H9 (cell line): ENCODE results near the gene CDH22. TPM values are rescaled to one million over a fixed set of nuclear protein-coding genes. Genes with fewer than 3 reads are reported as not detected.

Experiments
- DNase-seq: peaks from one replicate; pipeline ENCODE4 v3.0.0-alpha.2; 2017
- H2AFZ ChIP-seq: one replicate; pipeline ENCODE4 v1.6.1; 2013; ENCODE audit warnings: mild to moderate bottlenecking, low read length, control low read depth, moderate library complexity
- H2AK5ac ChIP-seq: 2 replicates; pipeline ENCODE4 v1.6.1; 2013; ENCODE audit warnings: low read length, control low read depth, mixed read lengths; ENCODE audit not compliant: insufficient read length
- H2BK120ac ChIP-seq: one replicate; pipeline ENCODE4 v1.6.1; 2013; ENCODE audit warnings: low read depth, mild to moderate bottlenecking, low read length, control low read depth, inconsistent platforms; ENCODE audit not compliant: poor library complexity, severe bottlenecking
- H2BK12ac ChIP-seq: 2 replicates; pipeline ENCODE4 v1.6.1; 2013; ENCODE audit warnings: low read length, control low read depth, mixed read lengths, low read depth; ENCODE audit not compliant: insufficient read length
- H2BK15ac ChIP-seq: 2 replicates; pipeline ENCODE4 v1.6.1; 2013; ENCODE audit warnings: low read depth, low read length, control low read depth
- H2BK20ac ChIP-seq: one replicate; pipeline ENCODE4 v1.6.1; 2013; ENCODE audit warnings: low read depth, mild to moderate bottlenecking, low read length, control low read depth, inconsistent platforms; ENCODE audit not compliant: poor library complexity, severe bottlenecking
- H2BK5ac ChIP-seq: 2 replicates; pipeline ENCODE4 v1.6.1; 2013; ENCODE audit warnings: low read length, control low read depth, mixed read lengths; ENCODE audit not compliant: insufficient read length
- H3K14ac ChIP-seq: 2 replicates; pipeline ENCODE4 v1.6.1; 2013; ENCODE audit warnings: low read length, control low read depth; ENCODE audit not compliant: insufficient read depth
- H3K18ac ChIP-seq: 2 replicates; pipeline ENCODE4 v1.6.1; 2013; ENCODE audit warnings: low read depth, mild to moderate bottlenecking, mixed read lengths, low read length, control low read depth; ENCODE audit not compliant: insufficient read length
- H3K23ac ChIP-seq: 2 replicates; pipeline ENCODE4 v1.6.1; 2013; ENCODE audit warnings: low read length, control low read depth, mixed read lengths, low read depth; ENCODE audit not compliant: insufficient read length
- H3K23me2 ChIP-seq: 2 replicates; pipeline ENCODE4 v1.6.1; 2013; ENCODE audit warnings: low read depth, mild to moderate bottlenecking, mixed read lengths, low read length, control low read depth; ENCODE audit not compliant: insufficient read length, poor library complexity, severe bottlenecking
- H3K27ac ChIP-seq: 2 replicates; pipeline ENCODE4 v1.5.1; 2013; ENCODE audit warnings: low read length, control low read depth, mixed read lengths, low read depth; ENCODE audit not compliant: insufficient read length
- H3K27me3 ChIP-seq: 2 replicates; pipeline ENCODE4 v1.6.1; 2013; ENCODE audit warnings: low read length, control low read depth, inconsistent platforms; ENCODE audit not compliant: insufficient read depth
- H3K4ac ChIP-seq: 2 replicates; pipeline ENCODE4 v1.6.1; 2013; ENCODE audit warnings: low read depth, mild to moderate bottlenecking, control low read depth, inconsistent platforms, low read length, moderate library complexity
- H3K4me1 ChIP-seq: 2 replicates; pipeline ENCODE4 v1.6.1; 2013; ENCODE audit warnings: low read length, control low read depth, inconsistent platforms; ENCODE audit not compliant: insufficient read depth
- H3K4me2 ChIP-seq: 2 replicates; pipeline ENCODE4 v1.6.1; 2013; ENCODE audit warnings: low read length, control low read depth, mixed read lengths; ENCODE audit not compliant: insufficient read length, insufficient read depth
- H3K56ac ChIP-seq: 2 replicates; pipeline ENCODE4 v1.6.1; 2013; ENCODE audit warnings: low read depth, mild to moderate bottlenecking, mixed read lengths, low read length, control low read depth; ENCODE audit not compliant: insufficient read length
- H3K79me1 ChIP-seq: 2 replicates; pipeline ENCODE4 v1.6.1; 2013; ENCODE audit warnings: low read depth, mild to moderate bottlenecking, moderate library complexity, low read length, control low read depth, inconsistent platforms; ENCODE audit not compliant: insufficient read depth, poor library complexity, severe bottlenecking
- H3K79me2 ChIP-seq: 2 replicates; pipeline ENCODE4 v1.6.1; 2013; ENCODE audit warnings: low read length, control low read depth, inconsistent platforms; ENCODE audit not compliant: insufficient read depth
- H3K9ac ChIP-seq: 2 replicates; pipeline ENCODE4 v1.6.1; 2013; ENCODE audit warnings: low read length, control low read depth, mixed read lengths; ENCODE audit not compliant: insufficient read length; ENCODE audit errors: extremely low read depth
- H3K9me3 ChIP-seq: one replicate; pipeline ENCODE4 v1.6.1; 2013; ENCODE audit warnings: low read depth, low read length, inconsistent platforms; ENCODE audit not compliant: control insufficient read depth
- H3T11ph ChIP-seq: one replicate; pipeline ENCODE4 v1.6.1; 2013; ENCODE audit warnings: mild to moderate bottlenecking, low read length, control low read depth, inconsistent platforms
- H4K20me1 ChIP-seq: one replicate; pipeline ENCODE4 v1.6.1; 2013; ENCODE audit not compliant: control insufficient read depth, insufficient read length, insufficient read depth
- H4K5ac ChIP-seq: 2 replicates; pipeline ENCODE4 v1.6.1; 2013; ENCODE audit warnings: low read depth, mild to moderate bottlenecking, mixed read lengths, low read length, control low read depth; ENCODE audit not compliant: insufficient read length
- H4K8ac ChIP-seq: replicated peaks from 2 replicates; pipeline ENCODE4 v1.6.1; 2013; ENCODE audit warnings: low read length, control low read depth, mixed read lengths, low read depth; ENCODE audit not compliant: insufficient read length
- H4K91ac ChIP-seq: 2 replicates; pipeline ENCODE4 v1.6.1; 2013; ENCODE audit warnings: low read depth, mild to moderate bottlenecking, moderate library complexity, mixed read lengths, low read length, control low read depth; ENCODE audit not compliant: insufficient read length
- H3K27ac Mint-ChIP-seq, 3 experiments: 2 replicates in 2 of 3; 3 replicates in 1 of 3; pipeline ENCODE4 v1.8.0; 2020 to 2021; ENCODE audit warnings: mixed read lengths in 3 of 3, mild to moderate bottlenecking in 1 of 3, moderate library complexity in 1 of 3
- H3K27me3 Mint-ChIP-seq: 2 replicates; pipeline ENCODE4 v1.8.0; 2021; ENCODE audit warnings: low read depth, mild to moderate bottlenecking, moderate library complexity, mixed read lengths
- H3K36me3 Mint-ChIP-seq, 3 experiments: 2 replicates in 2 of 3; 3 replicates in 1 of 3; pipeline ENCODE4 v1.8.0; 2020 to 2021; ENCODE audit warnings: low read depth in 3 of 3, mixed read lengths in 3 of 3; ENCODE audit not compliant: insufficient read depth in 1 of 3
- H3K4me1 Mint-ChIP-seq, 2 experiments: 2 replicates each; pipeline ENCODE4 v1.8.0; 2020; ENCODE audit warnings: mixed read lengths in 2 of 2
- H3K4me3 Mint-ChIP-seq, 2 experiments: 2 replicates in 1 of 2; 3 replicates in 1 of 2; pipeline ENCODE4 v1.8.0; 2020 to 2021; ENCODE audit warnings: mild to moderate bottlenecking in 2 of 2, mixed read lengths in 2 of 2, moderate library complexity in 1 of 2
- H3K9me3 Mint-ChIP-seq, 2 experiments: 2 replicates in 1 of 2; 3 replicates in 1 of 2; pipeline ENCODE4 v1.8.0; 2020; ENCODE audit warnings: mild to moderate bottlenecking in 2 of 2, mixed read lengths in 2 of 2, moderate library complexity in 1 of 2
- CTCF ChIP-seq: fragments of 200-600 bp; sonication (generic); conservative IDR thresholded peaks from 3 replicates; pipeline ENCODE4 v1.8.0; 2021; ENCODE audit warnings: antibody characterized with exemption, mild to moderate bottlenecking
- WGBS: extraction: QIAGEN DNeasy Blood & Tissue Kit; methylation state at CpG from one replicate; pipeline ENCODE4 v1.1.7; 2013; ENCODE audit warnings: missing lambda C conversion rate, low lambda C conversion rate, mixed read lengths; ENCODE audit not compliant: insufficient read length; ENCODE audit errors: extremely low coverage; 5-methylcytosine and 5-hydroxymethylcytosine counted together
- total RNA-seq: library from RNA; stranded (reverse); gene quantifications from 2 replicates; pipeline ENCODE4 v1.2.1, GENCODE V29; 2021

CDH22 gene
- total RNA-seq, 1 experiment from 2014 or later = not detected

GRCh38 chr20:46226602-46227001 lies 81.7 kb downstream of the CDH22 start:
- H3K79me2 ChIP-seq = no peaks in the 10 kb centered on the region
- no peak overlapping the region for H3K4me2 ChIP-seq
- H4K91ac ChIP-seq = no peak overlapping the region
- no peak overlapping the region for H2AK5ac ChIP-seq
- H3K23me2 ChIP-seq = no peaks in the 10 kb centered on the region
- no peak overlapping the region for H2BK5ac ChIP-seq
- no peaks in the 10 kb centered on the region for H3K79me1 ChIP-seq
- H3K27me3 Mint-ChIP-seq = peaks cover 32% of the 10 kb centered on the region
- H3K27ac ChIP-seq = no peak overlapping the region
- H3K9me3 ChIP-seq = no peaks in the 10 kb centered on the region
- no peak overlapping the region for H3K56ac ChIP-seq
- no peak overlapping the region for H2BK120ac ChIP-seq
- WGBS = no CpG with 5 or more reads among the region's 8 CpGs
- H3K4ac ChIP-seq = no peak overlapping the region
- no peak overlapping the region for H4K8ac ChIP-seq
- no peaks in the 10 kb centered on the region; a peak in 1 of 5 replicates for H3K9me3 Mint-ChIP-seq
- no peak for TF ChIP-seq CTCF
- no peak overlapping the region for H3K4me3 Mint-ChIP-seq
- H2BK15ac ChIP-seq = no peak overlapping the region
- H3K23ac ChIP-seq = no peak overlapping the region
- H2BK12ac ChIP-seq = no peak overlapping the region
- H4K5ac ChIP-seq = no peak overlapping the region
- H3K4me1 ChIP-seq = no peaks in the 10 kb centered on the region; the same call in 1 of the 2 replicates
- H3K4me1 Mint-ChIP-seq = peaks cover 46 to 56% of the 10 kb centered on the region in 2 experiments
- no peak for DNase-seq
- H3K36me3 Mint-ChIP-seq = no peaks in the 10 kb centered on the region
- H3K27me3 ChIP-seq = no peaks in the 10 kb centered on the region
- H3K9ac ChIP-seq = no peak overlapping the region
- no peak overlapping the region for H2BK20ac ChIP-seq
- H2AFZ ChIP-seq = no peak overlapping the region
- H3K18ac ChIP-seq = no peak overlapping the region
- no peak overlapping the region for H3T11ph ChIP-seq
- no peak overlapping the region for H3K27ac Mint-ChIP-seq
- H4K20me1 ChIP-seq = no peaks in the 10 kb centered on the region
- H3K14ac ChIP-seq = no peak overlapping the region
